ENCODE measurements around the gene UBE2I.
A peak's percentile ranks its signal among the peaks of the same experiment; 100 is the strongest.

UBE2I gene

DNA sequence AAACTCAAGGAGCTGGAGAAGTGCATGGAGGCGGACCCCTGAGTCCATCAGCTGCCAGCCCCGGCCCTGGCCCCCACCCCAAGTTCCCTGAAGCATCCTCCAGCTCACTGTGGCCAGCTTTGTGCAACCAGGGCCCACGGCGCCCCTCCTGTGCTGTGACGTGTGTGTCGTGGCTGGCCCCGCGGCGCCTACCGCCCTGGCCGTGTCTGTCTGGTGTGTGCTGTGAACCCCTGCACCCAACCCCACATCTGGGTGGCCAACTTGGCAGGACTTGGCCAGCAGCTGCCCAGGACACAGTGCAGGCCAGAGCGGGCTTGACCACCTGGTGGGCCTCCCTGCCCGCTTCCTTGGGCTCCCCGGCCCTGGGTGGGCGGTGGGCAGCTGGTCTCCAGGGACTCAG lies 39.0 kb downstream of the UBE2I start:
- Mint-ChIP-seq H3K4me1 (ENCODE audit: low read depth) (peaks cover 18% of the 10 kb centered on the region), H3K9me3 (no peaks in the 10 kb centered on the region), H3K36me3 (ENCODE audit: low read depth) (no peaks in the 10 kb centered on the region), H3K27me3 (ENCODE audit: low read depth) (no peaks in the 10 kb centered on the region), H3K4me3 (no peak overlapping the region), H3K27ac (no peak overlapping the region)
- no peak for DNase-seq (ENCODE audit: low spot score)

DNA sequence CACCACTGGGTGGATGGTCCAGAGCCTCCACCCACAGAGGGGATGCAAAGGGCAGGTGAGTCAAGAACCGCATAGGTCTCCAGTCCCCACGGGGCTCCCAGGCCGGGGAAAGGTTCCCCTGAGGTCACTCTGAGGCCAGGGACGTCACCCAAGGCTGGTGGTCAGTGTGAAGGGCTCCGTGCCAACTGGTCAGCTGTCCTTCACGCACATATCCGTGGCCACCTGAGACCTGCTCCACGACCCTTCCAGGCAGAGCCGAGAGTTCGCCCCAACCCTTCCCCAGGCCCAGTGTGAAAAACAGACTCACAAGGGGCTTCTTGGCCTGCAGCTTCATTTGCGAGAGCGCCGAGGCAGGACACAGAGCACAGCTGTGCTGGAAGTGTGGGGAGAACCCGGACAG lies 39.5 kb downstream of the UBE2I start:
- Mint-ChIP-seq H3K4me3 (no peak overlapping the region), H3K36me3 (ENCODE audit: low read depth) (no peaks in the 10 kb centered on the region), H3K4me1 (ENCODE audit: low read depth) (peaks cover 17% of the 10 kb centered on the region), H3K9me3 (no peaks in the 10 kb centered on the region), H3K27me3 (ENCODE audit: low read depth) (no peaks in the 10 kb centered on the region), H3K27ac (no peak overlapping the region)
- no peak for DNase-seq (ENCODE audit: low spot score)

GRCh38 chr16:1349351-1349750 lies 39.9 kb downstream of the UBE2I start:
- Mint-ChIP-seq H3K36me3 (ENCODE audit: low read depth) (no peaks in the 10 kb centered on the region), H3K4me3 (no peak overlapping the region)

GRCh38 chr16:1349951-1350350 lies 40.5 kb downstream of the UBE2I start:
- no peak for DNase-seq (ENCODE audit: low spot score)
- H3K4me3 Mint-ChIP-seq = peak overlapping the region; percentile 80
- no peaks in the 10 kb centered on the region for H3K27me3 Mint-ChIP-seq (ENCODE audit: low read depth)
- H3K9me3 Mint-ChIP-seq = no peaks in the 10 kb centered on the region
- no peak overlapping the region for H3K27ac Mint-ChIP-seq
- no peaks in the 10 kb centered on the region for H3K36me3 Mint-ChIP-seq (ENCODE audit: low read depth)
- peaks cover 19% of the 10 kb centered on the region for H3K4me1 Mint-ChIP-seq (ENCODE audit: low read depth)

More at GRCh38 chr16:1349351-1349750, 39.9 kb downstream of the UBE2I start:
- no peak for DNase-seq (ENCODE audit: low spot score)
- no peaks in the 10 kb centered on the region for H3K27me3 Mint-ChIP-seq (ENCODE audit: low read depth)
- H3K27ac Mint-ChIP-seq = no peak overlapping the region
- no peaks in the 10 kb centered on the region for H3K9me3 Mint-ChIP-seq
- H3K4me1 Mint-ChIP-seq (ENCODE audit: low read depth) = peaks cover 17% of the 10 kb centered on the region

GRCh38 chr16:1350691-1351090 lies 41.3 kb downstream of the UBE2I start:
- no peaks in the 10 kb centered on the region for H3K27me3 Mint-ChIP-seq (ENCODE audit: low read depth)
- peak overlapping the region; percentile 75 for H3K27ac Mint-ChIP-seq
- DNase-seq (ENCODE audit: low spot score) = no peak
- no peaks in the 10 kb centered on the region for H3K9me3 Mint-ChIP-seq
- peaks cover 23% of the 10 kb centered on the region for H3K4me1 Mint-ChIP-seq (ENCODE audit: low read depth)
- H3K4me3 Mint-ChIP-seq = peak overlapping the region; percentile 80
- H3K36me3 Mint-ChIP-seq (ENCODE audit: low read depth) = no peaks in the 10 kb centered on the region

DNA sequence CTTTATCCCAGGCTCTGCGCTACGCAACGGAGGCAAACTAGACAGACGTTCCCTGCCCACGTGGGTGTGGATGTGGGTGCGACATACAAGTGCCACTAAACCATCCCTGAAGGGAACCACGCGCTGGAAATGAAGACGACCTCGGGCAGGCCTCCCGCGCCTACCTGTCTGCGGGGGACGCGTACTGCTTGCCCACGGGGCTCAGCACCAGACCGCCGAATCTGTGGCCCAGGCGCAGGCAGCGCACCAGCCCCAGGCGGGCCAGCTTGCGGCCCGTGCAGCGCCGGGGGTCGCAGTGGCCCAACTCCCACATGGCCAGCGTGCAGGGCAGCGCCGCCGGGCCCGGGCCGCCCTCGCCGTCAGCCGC lies 41.8 kb downstream of the UBE2I start:
- H3K4me3 Mint-ChIP-seq = peak overlapping the region; percentile 80
- no peaks in the 10 kb centered on the region for H3K27me3 Mint-ChIP-seq (ENCODE audit: low read depth)
- DNase-seq (ENCODE audit: low spot score) = no peak
- H3K36me3 Mint-ChIP-seq (ENCODE audit: low read depth) = no peaks in the 10 kb centered on the region
- peak overlapping the region; percentile 75 for H3K27ac Mint-ChIP-seq
- H3K4me1 Mint-ChIP-seq (ENCODE audit: low read depth) = peaks cover 23% of the 10 kb centered on the region
- no peaks in the 10 kb centered on the region for H3K9me3 Mint-ChIP-seq

DNA sequence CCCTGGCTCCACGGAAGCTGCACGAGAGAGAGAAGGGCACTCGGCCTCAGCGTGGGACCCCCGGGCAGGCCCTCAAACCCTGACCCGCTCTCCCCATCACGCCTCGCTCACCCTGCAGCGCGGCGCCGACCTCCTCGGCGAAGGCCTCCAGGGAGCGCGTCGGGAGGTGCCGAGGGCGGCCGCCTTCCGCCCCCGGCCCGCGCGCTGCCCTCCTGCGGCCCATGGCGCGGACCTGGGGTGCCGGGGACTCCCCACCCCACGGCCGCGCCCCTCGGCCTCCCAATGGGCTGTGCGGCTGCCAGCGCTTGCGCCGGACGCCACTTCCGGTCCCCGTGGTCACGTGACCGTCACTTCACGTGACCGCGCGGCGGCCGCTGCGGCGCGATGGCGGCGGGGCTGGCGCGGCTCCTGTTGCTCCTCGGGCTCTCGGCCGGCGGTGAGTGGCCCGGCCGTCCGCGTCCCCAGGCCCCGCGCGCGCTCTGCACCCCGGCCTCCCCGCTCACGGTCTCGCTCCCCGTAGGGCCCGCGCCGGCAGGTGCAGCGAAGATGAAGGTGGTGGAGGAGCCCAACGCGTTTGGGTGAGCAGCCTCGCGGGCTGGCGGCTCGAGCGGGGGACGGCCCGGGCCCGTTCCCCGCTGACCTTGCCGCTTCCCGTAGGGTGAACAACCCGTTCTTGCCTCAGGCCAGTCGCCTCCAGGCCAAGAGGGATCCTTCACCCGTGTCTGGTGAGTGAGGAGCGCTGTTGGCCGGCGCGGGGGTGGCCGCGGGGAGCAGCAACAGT lies 42.3 kb downstream of the UBE2I start, which contains the start of the genes GNPTG and TSR3:
Gene GNPTG (plus strand): TSS at position 350 of the 781 bp plus-strand sequence. CDS start 35 bp downstream, at position 385.
Gene TSR3 (minus strand): TSS at position 297 of the 781 bp plus-strand sequence. CDS start 74 bp downstream, at position 223.
- DNase-seq (ENCODE audit: low spot score) = peak; percentile 93
- Mint-ChIP-seq H3K9me3 (no peaks in the 10 kb centered on the region), H3K4me1 (ENCODE audit: low read depth) (peaks cover 23% of the 10 kb centered on the region), H3K27me3 (ENCODE audit: low read depth) (no peaks in the 10 kb centered on the region), H3K27ac (peak within 1 kb of the TSS; percentile 89), H3K36me3 (ENCODE audit: low read depth) (no peaks in the 10 kb centered on the region), H3K4me3 (peak within 1 kb of the TSS; percentile 88)

DNA sequence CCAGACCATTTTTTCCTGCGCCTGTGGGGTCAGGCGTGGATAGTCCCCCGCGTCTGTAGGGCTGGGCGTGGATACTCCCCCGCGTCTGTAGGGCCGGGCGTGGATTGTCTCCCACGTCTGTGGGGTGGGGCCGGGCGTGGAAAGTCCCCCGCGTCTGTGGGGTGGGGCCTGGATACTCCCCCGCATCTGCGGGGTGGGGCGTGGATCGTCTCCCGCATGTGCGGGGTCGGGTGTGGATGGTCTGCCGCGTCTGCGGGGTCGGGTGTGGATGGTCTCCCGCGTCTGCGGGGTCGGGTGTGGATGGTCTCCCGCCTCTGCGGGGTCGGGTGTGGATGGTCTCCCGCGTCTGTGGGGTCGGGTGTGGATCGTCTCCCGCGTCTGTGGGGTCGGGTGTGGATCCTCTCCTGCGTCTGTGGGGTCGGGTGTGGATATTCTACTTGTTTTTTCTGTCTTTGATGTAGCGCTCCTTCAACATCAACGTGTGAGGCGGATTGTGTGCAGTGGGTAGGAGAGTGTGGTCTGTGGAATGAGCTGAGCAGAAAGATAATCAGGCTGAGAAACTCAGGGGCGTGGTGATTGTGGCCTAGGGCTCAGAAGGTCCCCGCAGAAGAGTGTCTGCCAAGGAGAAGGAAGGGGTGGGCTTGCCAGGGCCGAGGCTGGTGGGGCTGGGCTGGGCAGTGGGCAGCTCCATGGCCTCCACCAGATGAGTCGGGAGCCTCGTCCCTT lies 45.5 kb downstream of the UBE2I start:
- Mint-ChIP-seq H3K9me3 (no peaks in the 10 kb centered on the region), H3K27ac (peak overlapping the region; percentile 11), H3K36me3 (ENCODE audit: low read depth) (no peaks in the 10 kb centered on the region), H3K4me3 (no peak overlapping the region), H3K4me1 (ENCODE audit: low read depth) (peaks cover 22% of the 10 kb centered on the region), H3K27me3 (ENCODE audit: low read depth) (no peaks in the 10 kb centered on the region)
- no peak for DNase-seq (ENCODE audit: low spot score)

DNA sequence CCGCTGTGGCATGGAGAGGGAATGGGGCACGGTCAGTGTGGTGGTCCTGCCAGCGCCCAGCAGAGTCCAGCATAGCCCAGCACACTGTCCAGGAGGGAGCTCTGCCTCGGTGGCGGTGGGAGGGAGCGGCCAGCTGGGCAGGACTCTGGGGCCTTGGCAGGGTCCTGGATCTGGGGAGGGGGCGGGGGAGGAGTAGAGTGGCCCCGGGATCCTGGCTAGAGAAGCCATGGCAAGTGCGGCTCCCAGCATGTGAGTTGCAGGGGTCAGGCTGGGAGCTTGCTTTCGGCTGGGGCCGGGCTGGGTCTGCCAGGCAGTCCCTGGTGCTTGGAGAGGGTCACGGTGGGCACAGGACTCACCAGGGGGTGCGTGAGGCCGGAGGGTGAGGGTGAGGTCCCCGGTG lies 46.2 kb downstream of the UBE2I start:
- Mint-ChIP-seq H3K9me3 (no peaks in the 10 kb centered on the region), H3K27ac (no peak overlapping the region), H3K4me1 (ENCODE audit: low read depth) (peaks cover 16% of the 10 kb centered on the region), H3K27me3 (ENCODE audit: low read depth) (no peaks in the 10 kb centered on the region), H3K36me3 (ENCODE audit: low read depth) (peaks cover 3% of the 10 kb centered on the region), H3K4me3 (no peak overlapping the region)
- no peak for DNase-seq (ENCODE audit: low spot score)

DNA sequence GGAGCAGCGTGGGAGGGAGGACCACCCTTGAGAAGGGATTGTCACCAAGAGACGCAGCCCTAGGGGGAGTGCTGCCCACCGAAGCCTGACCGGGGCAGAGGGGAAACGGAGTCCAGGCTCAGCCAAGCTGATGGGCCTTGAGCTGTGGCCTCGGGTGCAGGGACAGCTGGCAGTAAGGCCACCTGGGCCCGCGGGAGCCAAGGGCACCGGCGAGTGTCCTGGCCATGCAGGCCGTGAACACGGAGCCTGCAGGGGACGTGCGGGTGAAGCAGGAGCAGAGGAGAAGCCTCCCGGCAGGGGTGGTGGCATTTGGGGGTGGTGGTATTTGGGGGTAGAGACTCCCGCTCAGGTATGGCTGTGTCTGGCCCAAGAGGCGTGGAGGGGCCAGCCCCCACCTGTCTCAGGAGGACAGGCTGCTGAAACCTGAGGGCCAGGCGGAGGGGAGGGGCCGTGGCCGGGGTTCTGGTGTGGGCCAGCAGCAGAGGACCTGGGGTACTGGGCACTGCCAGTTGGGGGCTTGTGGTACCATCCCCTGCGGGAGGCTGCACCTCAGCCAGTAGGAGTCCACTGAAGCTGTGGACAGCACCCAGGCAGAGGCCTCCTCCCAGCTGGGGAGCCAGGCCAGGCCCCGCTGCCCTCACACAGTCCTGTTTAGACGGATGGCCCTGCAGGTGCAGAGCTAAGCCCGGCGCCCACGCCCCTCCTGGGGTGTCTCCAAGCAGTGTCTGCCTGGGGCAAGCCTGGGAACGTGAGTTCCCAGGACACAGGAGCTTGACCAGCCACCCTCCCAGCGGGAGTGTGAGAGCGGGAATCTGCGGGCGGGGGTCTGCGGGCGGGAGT lies 46.8 kb downstream of the UBE2I start:
- no peaks in the 10 kb centered on the region for H3K9me3 Mint-ChIP-seq
- H3K36me3 Mint-ChIP-seq (ENCODE audit: low read depth) = peaks cover 3% of the 10 kb centered on the region
- H3K27me3 Mint-ChIP-seq (ENCODE audit: low read depth) = no peaks in the 10 kb centered on the region
- no peak overlapping the region for H3K4me3 Mint-ChIP-seq
- no peak for DNase-seq (ENCODE audit: low spot score)
- peaks cover 15% of the 10 kb centered on the region for H3K4me1 Mint-ChIP-seq (ENCODE audit: low read depth)
- no peak overlapping the region for H3K27ac Mint-ChIP-seq

GRCh38 chr16:1357906-1358566 lies 48.6 kb downstream of the UBE2I start:
- no peak overlapping the region for H3K27ac Mint-ChIP-seq
- H3K36me3 Mint-ChIP-seq (ENCODE audit: low read depth) = peaks cover 3% of the 10 kb centered on the region
- no peaks in the 10 kb centered on the region for H3K9me3 Mint-ChIP-seq
- peaks cover 9% of the 10 kb centered on the region for H3K4me1 Mint-ChIP-seq (ENCODE audit: low read depth)
- H3K4me3 Mint-ChIP-seq = no peak overlapping the region
- no peak for DNase-seq (ENCODE audit: low spot score)
- no peaks in the 10 kb centered on the region for H3K27me3 Mint-ChIP-seq (ENCODE audit: low read depth)

- H3K4me1 Mint-ChIP-seq (ENCODE audit: low read depth) = no peaks in the 10 kb centered on the region
- no peaks in the 10 kb centered on the region for H3K27me3 Mint-ChIP-seq (ENCODE audit: low read depth)
- no peaks in the 10 kb centered on the region for H3K9me3 Mint-ChIP-seq
- DNase-seq (ENCODE audit: low spot score) = no peak
- H3K36me3 Mint-ChIP-seq (ENCODE audit: low read depth) = peaks cover 16% of the 10 kb centered on the region
- no peak overlapping the region for H3K4me3 Mint-ChIP-seq
- no peak overlapping the region for H3K27ac Mint-ChIP-seq
Observed at GRCh38 chr16:1361685-1362360, 52.4 kb downstream of the UBE2I start.

GRCh38 chr16:1362807-1363206 lies 53.4 kb downstream of the UBE2I start:
- H3K4me1 Mint-ChIP-seq (ENCODE audit: low read depth) = no peaks in the 10 kb centered on the region
- H3K27ac Mint-ChIP-seq = no peak overlapping the region
- H3K4me3 Mint-ChIP-seq = no peak overlapping the region
- no peaks in the 10 kb centered on the region for H3K27me3 Mint-ChIP-seq (ENCODE audit: low read depth)
- DNase-seq (ENCODE audit: low spot score) = no peak
- peaks cover 16% of the 10 kb centered on the region for H3K36me3 Mint-ChIP-seq (ENCODE audit: low read depth)
- no peaks in the 10 kb centered on the region for H3K9me3 Mint-ChIP-seq
